Fibroblast of villous mesenchyme (primary cell): Measurements from ENCODE around the gene TMEM131L. TPM values are rescaled to one million over a fixed set of nuclear protein-coding genes. Genes with fewer than 3 reads are reported as not detected.
A peak's percentile ranks its signal among the peaks of the same experiment; 100 is the strongest.

ENCODE experiments used
- DNase-seq: peaks from one replicate; pipeline ENCODE4 v3.0.0-alpha.2; 2010; ENCODE audit warnings: low read depth
- H3K4me3 ChIP-seq: 2 replicates; pipeline ENCODE4 v1.5.1; 2011; ENCODE audit warnings: low read depth, mild to moderate bottlenecking, low read length
- CTCF ChIP-seq: IDR thresholded peaks from 2 replicates; pipeline ENCODE4 v1.5.1; 2012; ENCODE audit warnings: low read depth, mild to moderate bottlenecking, low read length; ENCODE audit not compliant: insufficient read depth
- total RNA-seq: library from RNA; depleted of rRNA; stranded (reverse); fragments of >200 nt; gene quantifications from 2 replicates; pipeline ENCODE4 v1.2.3, GENCODE V29; 2012

TMEM131L gene
- total RNA-seq, 1 donor: 4.7 TPM

- TF ChIP-seq CTCF: peak; percentile 1
- no peak overlapping the region for H3K4me3 ChIP-seq
- peak; percentile 47 for DNase-seq
Observed at GRCh38 chr4:153535772-153536513, 69.8 kb downstream of the TMEM131L start.

GRCh38 chr4:153537493-153537960 is 71.4 kb downstream of the TMEM131L start:
- no peak for TF ChIP-seq CTCF
- DNase-seq: no peak

GRCh38 chr4:153538487-153539357 is 72.6 kb downstream of the TMEM131L start:
- H3K4me3 ChIP-seq: peak overlapping the region; percentile 43
- DNase-seq: peak; percentile 35
- no peak for TF ChIP-seq CTCF

More at GRCh38 chr4:153537493-153537960, 71.4 kb downstream of the TMEM131L start:
- H3K4me3 ChIP-seq: no peak overlapping the region

- no peak for DNase-seq
- no peak overlapping the region for H3K4me3 ChIP-seq
- TF ChIP-seq CTCF: no peak
Observed at GRCh38 chr4:153539422-153539821, 73.3 kb downstream of the TMEM131L start.

- TF ChIP-seq CTCF: no peak
- DNase-seq: peak; percentile 40
- H3K4me3 ChIP-seq: no peak overlapping the region
Observed at GRCh38 chr4:153541456-153542096, 75.4 kb downstream of the TMEM131L start.

GRCh38 chr4:153542131-153542530 is 76.0 kb downstream of the TMEM131L start:
- no peak overlapping the region for H3K4me3 ChIP-seq
- no peak for TF ChIP-seq CTCF
- DNase-seq: no peak
